IMR-90 (cell line): Measurements from ENCODE around the gene DUSP6. TPM values are rescaled to one million over a fixed set of nuclear protein-coding genes. Genes with fewer than 3 reads are reported as not detected.

Experiments used
- ATAC-seq: fragments of 200-7000 bp; cut with Tn5 transposase; 2 replicates; pipeline ENCODE4 v1.9.1; 2020; ENCODE audit warnings: low read depth, mild to moderate bottlenecking, moderate library complexity
- BruUV-seq: library from RNA; stranded (reverse); fragments of 400-500 nt; replicated peaks from 2 replicates; lab custom pipeline; 2021; lab: Mats Ljungman, UMichigan
- CTCF ChIA-PET: fragments of 300-600 bp; formaldehyde crosslinking; extraction: SDS; loops from one replicate; lab custom pipeline; 2021; ENCODE audit warnings: antibody characterized with exemption; lab: Yijun Ruan, JAX
- POLR2A ChIA-PET: fragments of 300-600 bp; sonication (Branson Sonifier 250); formaldehyde crosslinking; loops from one replicate; lab custom pipeline; 2022; ENCODE audit warnings: antibody characterized with exemption; ENCODE audit not compliant: unreplicated experiment; lab: Charles Lee
- DNase-seq: peaks from one replicate; pipeline ENCODE4 v3.0.0; 2013
- H2AFZ ChIP-seq: replicated peaks from 2 replicates; pipeline ENCODE3; 2013; ENCODE audit warnings: low read length, mild to moderate bottlenecking; ENCODE audit not compliant: poor library complexity
- H2AK5ac ChIP-seq: 2 replicates; pipeline ENCODE4 v1.6.1; 2013; ENCODE audit warnings: low read depth, low read length, inconsistent platforms
- H2AK9ac ChIP-seq: replicated peaks from 2 replicates; pipeline ENCODE3; 2013; ENCODE audit warnings: mild to moderate bottlenecking, low read depth, low read length, moderate library complexity; ENCODE audit not compliant: poor library complexity
- H2BK120ac ChIP-seq: 2 replicates; pipeline ENCODE4 v1.6.1; 2013; ENCODE audit warnings: low read depth, low read length, inconsistent platforms
- H2BK15ac ChIP-seq: 3 replicates; pipeline ENCODE4 v1.6.1; 2013; ENCODE audit warnings: low read depth, low read length, inconsistent platforms
- H2BK20ac ChIP-seq: 2 replicates; pipeline ENCODE4 v1.6.1; 2013; ENCODE audit warnings: low read depth, mild to moderate bottlenecking, inconsistent platforms, low read length, moderate library complexity
- H2BK5ac ChIP-seq: 2 replicates; pipeline ENCODE4 v1.6.1; 2013; ENCODE audit warnings: mild to moderate bottlenecking, low read depth, low read length, inconsistent platforms; ENCODE audit not compliant: poor library complexity, severe bottlenecking
- H3K14ac ChIP-seq: replicated peaks from 2 replicates; pipeline ENCODE4 v1.6.1; 2013; ENCODE audit warnings: low read depth, low read length, inconsistent platforms
- H3K18ac ChIP-seq: 2 replicates; pipeline ENCODE4 v1.6.1; 2013; ENCODE audit warnings: low read depth, low read length, control low read depth
- H3K23ac ChIP-seq: 2 replicates; pipeline ENCODE4 v1.6.1; 2013; ENCODE audit warnings: low read depth, low read length, inconsistent platforms
- H3K27ac ChIP-seq: 2 replicates; pipeline ENCODE4 v1.5.1; 2013; ENCODE audit warnings: mild to moderate bottlenecking, control low read depth, low read length; ENCODE audit not compliant: insufficient read depth
- H3K27me3 ChIP-seq: 2 replicates; pipeline ENCODE4 v1.6.1; 2013; ENCODE audit warnings: low read length; ENCODE audit not compliant: control insufficient read depth, insufficient read depth
- H3K36me3 ChIP-seq: 2 replicates; pipeline ENCODE4 v1.6.1; 2013; ENCODE audit warnings: low read length, mixed read lengths; ENCODE audit not compliant: control insufficient read depth, insufficient read depth
- H3K4ac ChIP-seq: 2 replicates; pipeline ENCODE4 v1.6.1; 2013; ENCODE audit warnings: low read depth, low read length, inconsistent platforms
- H3K4me1 ChIP-seq: 2 replicates; pipeline ENCODE4 v1.6.1; 2013; ENCODE audit warnings: low read length, mixed read lengths; ENCODE audit not compliant: control insufficient read depth, insufficient read depth
- H3K4me2 ChIP-seq: 2 replicates; pipeline ENCODE4 v1.6.1; 2013; ENCODE audit warnings: low read depth, mild to moderate bottlenecking, control low read depth, low read length, moderate library complexity
- H3K4me3 ChIP-seq: 2 replicates; pipeline ENCODE4 v1.5.1; 2013; ENCODE audit warnings: low read depth, mild to moderate bottlenecking, control low read depth, low read length, moderate library complexity; ENCODE audit not compliant: insufficient read depth
- H3K56ac ChIP-seq: 2 replicates; pipeline ENCODE4 v1.6.1; 2013; ENCODE audit warnings: low read length, inconsistent platforms; ENCODE audit not compliant: insufficient read depth; ENCODE audit errors: extremely low read depth
- H3K79me1 ChIP-seq, 2 experiments: 2 replicates each; pipeline ENCODE4 v1.6.1; 2013; ENCODE audit warnings: low read length in 2 of 2, inconsistent platforms in 1 of 2, low read depth in 1 of 2
- H3K9ac ChIP-seq: 2 replicates; pipeline ENCODE4 v1.6.1; 2013; ENCODE audit warnings: low read depth, low read length, control low read depth
- H3K9me1 ChIP-seq: 2 replicates; pipeline ENCODE4 v1.6.1; 2013; ENCODE audit warnings: low read length, inconsistent platforms; ENCODE audit not compliant: insufficient read depth
- H3K9me3 ChIP-seq: 2 replicates; pipeline ENCODE4 v1.6.1; 2013; ENCODE audit warnings: low read length; ENCODE audit not compliant: control insufficient read depth, insufficient read depth
- H4K20me1 ChIP-seq: 2 replicates; pipeline ENCODE4 v1.6.1; 2013; ENCODE audit warnings: low read length, inconsistent platforms; ENCODE audit not compliant: insufficient read depth
- H4K5ac ChIP-seq: 2 replicates; pipeline ENCODE4 v1.6.1; 2013; ENCODE audit warnings: mild to moderate bottlenecking, low read depth, low read length, control low read depth
- H4K8ac ChIP-seq, 2 experiments: 2 replicates each; pipeline ENCODE4 v1.6.1; 2013; ENCODE audit warnings: low read depth in 2 of 2, low read length in 2 of 2, control low read depth in 1 of 2, inconsistent platforms in 1 of 2
- H4K91ac ChIP-seq: 2 replicates; pipeline ENCODE4 v1.6.1; 2013; ENCODE audit warnings: low read depth, low read length, inconsistent platforms; ENCODE audit not compliant: insufficient read depth
- BHLHE40 ChIP-seq: fragments of 150-350 bp; IDR thresholded peaks from 2 replicates; pipeline ENCODE4 v1.6.1; 2016; ENCODE audit warnings: mild to moderate bottlenecking, low read depth, low read length
- CEBPB ChIP-seq: IDR thresholded peaks from 2 replicates; pipeline ENCODE4 v1.6.1; 2012; ENCODE audit warnings: low read depth, low read length, improper control_type of control experiment
- ELK1 ChIP-seq: fragments of 150-350 bp; IDR thresholded peaks from 2 replicates; pipeline ENCODE4 v1.6.1; 2016; ENCODE audit warnings: low read depth, mild to moderate bottlenecking, low read length, moderate library complexity, borderline replicate concordance
- FOS ChIP-seq: fragments of 150-350 bp; IDR thresholded peaks from 2 replicates; pipeline ENCODE4 v1.6.1; 2016; ENCODE audit warnings: low read depth, low read length
- MAFK ChIP-seq: IDR thresholded peaks from 2 replicates; pipeline ENCODE4 v1.6.1; 2012; ENCODE audit warnings: low read depth, low read length, improper control_type of control experiment
- MXI1 ChIP-seq: IDR thresholded peaks from 2 replicates; pipeline ENCODE4 v1.6.1; 2012; ENCODE audit warnings: low read depth, mild to moderate bottlenecking, low read length, moderate library complexity, borderline replicate concordance
- POLR2A ChIP-seq: IDR thresholded peaks from 2 replicates; pipeline ENCODE4 v1.6.1; 2012; ENCODE audit warnings: mild to moderate bottlenecking, low read depth, low read length
- RAD21 ChIP-seq: IDR thresholded peaks from 2 replicates; pipeline ENCODE4 v1.6.1; 2012; ENCODE audit warnings: low read length, improper control_type of control experiment
- RCOR1 ChIP-seq: IDR thresholded peaks from 2 replicates; pipeline ENCODE4 v1.6.1; 2012; ENCODE audit warnings: mild to moderate bottlenecking, low read length, improper control_type of control experiment; ENCODE audit not compliant: insufficient replicate concordance
- RFX5 ChIP-seq: IDR thresholded peaks from 2 replicates; pipeline ENCODE4 v1.8.0; 2012; ENCODE audit warnings: low read depth, mild to moderate bottlenecking, low read length, moderate library complexity
- SMC3 ChIP-seq: fragments of 150-350 bp; IDR thresholded peaks from 2 replicates; pipeline ENCODE4 v1.6.1; 2016; ENCODE audit warnings: low read depth, mild to moderate bottlenecking, antibody characterized with exemption, low read length, moderate library complexity
- WGBS, 2 experiments: methylation state at CpG; one replicate each; pipeline versions ENCODE4 v1.1.5 to v1.1.7; 2013; ENCODE audit warnings: missing lambda C conversion rate in 2 of 2; ENCODE audit not compliant: insufficient read length in 1 of 2; ENCODE audit errors: extremely low coverage in 2 of 2; 5-methylcytosine and 5-hydroxymethylcytosine counted together
- dilution Hi-C: fragments of 300-500 bp; cut with HindIII; formaldehyde crosslinking; loops from one replicate; pipeline ENCODE4 v1.14.3; 2018; ENCODE audit warnings: low sequenced_read_pairs; ENCODE audit not compliant: unreplicated experiment
- in situ Hi-C: fragments of 300-500 bp; cut with MboI; formaldehyde crosslinking; loops from 3 replicates; pipeline ENCODE4 v1.14.3; 2019; ENCODE audit warnings: low sequenced_read_pairs, inconsistent platforms, mixed read lengths
- intact Hi-C: fragments of 100-400 bp; cut with micrococcal nuclease; formaldehyde crosslinking; loops from 2 replicates; pipeline ENCODE4 v1.10.0; 2022
- polyA plus RNA-seq, 3 experiments: library from polyadenylated mRNA; depleted of rRNA; stranded (reverse); fragments of >200 nt; gene quantifications; 2 replicates each; pipeline ENCODE4 v1.2.3, GENCODE V29; 2012; ENCODE audit warnings: low replicate concordance in 1 of 3
- total RNA-seq: library from RNA; depleted of rRNA; stranded (reverse); fragments of >200 nt; gene quantifications from 2 replicates; pipeline ENCODE4 v1.2.3, GENCODE V29; 2012

Gene DUSP6
- total and polyA plus RNA-seq, 2 of the 4 experiments (the other 2 are of a cell fraction): 38.5 to 70.1 TPM

GRCh38 chr12:89373763-89374572 is 21.7 kb upstream of the DUSP6 start:
- H3K4me3 ChIP-seq: no peak overlapping the region
- ChIA-PET POLR2A (interaction anchor here (0.6 kb wide), 2 partner anchors 19 to 244 kb away, joined by 3 to 4 read pairs; no protein-coding TSS in a partner anchor), CTCF (no interaction called here)
- intact Hi-C loops: loop anchor here (5.0 kb wide), 1 partner anchor 78 kb away; no protein-coding TSS in a partner anchor
- peaks cover 20% of the 10 kb centered on the region for H3K4me1 ChIP-seq
- BruUV-seq: no TSS peak
- dilution Hi-C loops: no loop called here
- H3K27ac ChIP-seq: no peak overlapping the region
- WGBS, 2 experiments: no CpG with 5 or more reads among the region's 2 CpGs
- no peak overlapping the region for H3K18ac ChIP-seq
- H3K14ac ChIP-seq: no peak overlapping the region
- in situ Hi-C loops: no loop called here
- DNase-seq (peak; percentile 90), ATAC-seq (peak; percentile 64)
- H3K4ac ChIP-seq: peak overlapping the region; percentile 0; the same call in 1 of the 2 replicates
- peaks cover 0 to 13% of the 10 kb centered on the region in 2 experiments; a peak in 3 of 4 replicates for H3K79me1 ChIP-seq
- peak overlapping the region; percentile 84 for H2BK5ac ChIP-seq
- H4K5ac ChIP-seq: no peak overlapping the region
- peak overlapping the region; percentile 6; the same call in 1 of the 2 replicates for H2AK5ac ChIP-seq
- peak overlapping the region; percentile 23; the same call in 1 of the 2 replicates for H3K4me2 ChIP-seq
- no peak overlapping the region for H4K91ac ChIP-seq
- H2AK9ac ChIP-seq: no peak overlapping the region
- H3K56ac ChIP-seq: no peak overlapping the region; the same call in 1 of the 2 replicates
- no peaks in the 10 kb centered on the region for H3K27me3 ChIP-seq
- H3K9ac ChIP-seq: no peak overlapping the region
- no peak overlapping the region for H3K23ac ChIP-seq
- no peak overlapping the region for H2BK120ac ChIP-seq
- no peak overlapping the region; a peak in 1 of 4 replicates for H4K8ac ChIP-seq
- no peak overlapping the region for H2BK15ac ChIP-seq
- peaks cover 26% of the 10 kb centered on the region for H3K9me1 ChIP-seq
- no peak overlapping the region for H2AFZ ChIP-seq
- H3K9me3 ChIP-seq: no peaks in the 10 kb centered on the region
- TF ChIP-seq RFX5 (no peak), MAFK (no peak), FOS (peak; percentile 75), RAD21 (no peak), MXI1 (no peak), CEBPB (peak; percentile 32; the same call in 1 of the 2 replicates), BHLHE40 (no peak), ELK1 (no peak), RCOR1 (no peak), SMC3 (no peak), POLR2A (no peak)
- no peaks in the 10 kb centered on the region for H4K20me1 ChIP-seq
- peaks cover 2% of the 10 kb centered on the region; the same call in 1 of the 2 replicates for H3K36me3 ChIP-seq
- no peak overlapping the region for H2BK20ac ChIP-seq
